Keratinocyte (primary cell): ENCODE data around the gene SPPL3.

Experiments
- CTCF ChIP-seq, 3 experiments: IDR thresholded peaks in 1 of 3; conservative IDR thresholded peaks in 1 of 3; optimal IDR thresholded peaks in 1 of 3; 2 replicates in 2 of 3; 3 replicates in 1 of 3; pipeline versions ENCODE3 to v1.5.1; 2011; ENCODE audit warnings: low read length in 3 of 3, mild to moderate bottlenecking in 3 of 3, moderate library complexity in 2 of 3, control low read depth in 1 of 3, inconsistent platforms in 1 of 3; ENCODE audit not compliant: insufficient read depth in 2 of 3; ENCODE audit errors: extremely low read depth in 1 of 3
- EZH2 ChIP-seq: IDR thresholded peaks from one replicate; pipeline ENCODE4 v1.6.1; 2012; ENCODE audit warnings: inconsistent platforms, mild to moderate bottlenecking, low read length, moderate library complexity

GRCh38 chr12:120844768-120845449 is 59.2 kb downstream of the SPPL3 start:
- no peak for TF ChIP-seq CTCF (optimal IDR thresholded peaks at IDR 0.05 in 1 of 3, IDR thresholded peaks at IDR 0.05 in 1 of 3, conservative IDR thresholded peaks at IDR 0.05 in 1 of 3; ENCODE audit: extremely low read depth in 1 of 3, insufficient read depth in 2 of 3, low read length in 3 of 3)
- no peak for TF ChIP-seq EZH2
